HEK293 (cell line): ENCODE measurements around the gene LY6G5C.

Experiments
- CTCF ChIP-seq: fragments of 450-650 bp; formaldehyde crosslinking; IDR thresholded peaks from 2 replicates; pipeline ENCODE4 v1.5.1; 2016; ENCODE audit warnings: missing biosample characterization, missing genetic modification characterization
- GLIS2 ChIP-seq: fragments of 450-650 bp; formaldehyde crosslinking; IDR thresholded peaks from 2 replicates; pipeline ENCODE4 v1.5.1; 2016; ENCODE audit warnings: missing biosample characterization, missing genetic modification characterization
- IKZF3 ChIP-seq: fragments of 450-650 bp; IDR thresholded peaks from 2 replicates; pipeline ENCODE4 v1.5.0; 2018; ENCODE audit warnings: missing biosample characterization, mild to moderate bottlenecking, missing genetic modification characterization, moderate library complexity
- KLF1 ChIP-seq: fragments of 450-650 bp; formaldehyde crosslinking; IDR thresholded peaks from 2 replicates; pipeline ENCODE4 v1.5.1; 2016; ENCODE audit warnings: missing biosample characterization, missing genetic modification characterization
- KLF16 ChIP-seq: fragments of 450-650 bp; formaldehyde crosslinking; IDR thresholded peaks from 2 replicates; pipeline ENCODE4 v1.5.1; 2017; ENCODE audit warnings: missing biosample characterization, missing genetic modification characterization
- REST ChIP-seq: fragments of 450-650 bp; formaldehyde crosslinking; IDR thresholded peaks from 2 replicates; pipeline ENCODE4 v1.5.1; 2016; ENCODE audit warnings: missing biosample characterization, missing genetic modification characterization
- ZEB2 ChIP-seq: fragments of 450-650 bp; formaldehyde crosslinking; IDR thresholded peaks from 2 replicates; pipeline ENCODE4 v1.5.1; 2016; ENCODE audit warnings: missing biosample characterization, missing genetic modification characterization
- ZFP69B ChIP-seq: fragments of 450-650 bp; formaldehyde crosslinking; IDR thresholded peaks from 2 replicates; pipeline ENCODE4 v1.5.1; 2016; ENCODE audit warnings: missing biosample characterization, missing genetic modification characterization
- ZNF114 ChIP-seq: fragments of 450-650 bp; formaldehyde crosslinking; IDR thresholded peaks from 2 replicates; pipeline ENCODE4 v1.5.0; 2017; ENCODE audit warnings: missing biosample characterization, missing genetic modification characterization
- ZNF157 ChIP-seq: fragments of 450-650 bp; formaldehyde crosslinking; IDR thresholded peaks from 2 replicates; pipeline ENCODE4 v1.5.1; 2016; ENCODE audit warnings: missing biosample characterization, missing genetic modification characterization
- ZNF16 ChIP-seq: fragments of 450-650 bp; formaldehyde crosslinking; IDR thresholded peaks from 2 replicates; pipeline ENCODE4 v1.5.1; 2016; ENCODE audit warnings: low read depth, missing biosample characterization, missing genetic modification characterization
- ZNF24 ChIP-seq: fragments of 450-650 bp; formaldehyde crosslinking; IDR thresholded peaks from 2 replicates; pipeline ENCODE4 v1.5.1; 2016; ENCODE audit warnings: missing biosample characterization, missing genetic modification characterization
- ZNF37A ChIP-seq: fragments of 450-650 bp; IDR thresholded peaks from 2 replicates; pipeline ENCODE4 v1.5.1; 2018; ENCODE audit warnings: missing biosample characterization, missing genetic modification characterization
- ZNF544 ChIP-seq: fragments of 450-650 bp; formaldehyde crosslinking; IDR thresholded peaks from 2 replicates; pipeline ENCODE4 v1.5.0; 2017; ENCODE audit warnings: missing biosample characterization, missing genetic modification characterization
- ZNF561 ChIP-seq: fragments of 450-650 bp; IDR thresholded peaks from 2 replicates; pipeline ENCODE4 v1.5.1; 2018; ENCODE audit warnings: missing biosample characterization, missing genetic modification characterization, borderline replicate concordance
- ZNF580 ChIP-seq: fragments of 450-650 bp; formaldehyde crosslinking; IDR thresholded peaks from 2 replicates; pipeline ENCODE4 v1.5.1; 2016; ENCODE audit warnings: missing biosample characterization, missing genetic modification characterization
- ZNF704 ChIP-seq: fragments of 450-650 bp; formaldehyde crosslinking; IDR thresholded peaks from 2 replicates; pipeline ENCODE4 v1.5.1; 2016; ENCODE audit warnings: missing biosample characterization, missing genetic modification characterization
- ZNF747 ChIP-seq: fragments of 450-650 bp; formaldehyde crosslinking; IDR thresholded peaks from 2 replicates; pipeline ENCODE4 v1.5.1; 2016; ENCODE audit warnings: missing biosample characterization, missing genetic modification characterization
- ZNF792 ChIP-seq: fragments of 450-650 bp; formaldehyde crosslinking; IDR thresholded peaks from 2 replicates; pipeline ENCODE4 v1.5.1; 2016; ENCODE audit warnings: missing biosample characterization, missing genetic modification characterization

The LY6G5C gene

GRCh38 chr6:31690231-31691077 is 9.6 kb upstream of the LY6G5C start (continued):
- TF ChIP-seq CTCF (tag by site-specific recombination) (no peak), KLF1 (tag by site-specific recombination) (peak; percentile 93), ZNF561 (tag by site-specific recombination) (no peak), ZNF16 (tag by site-specific recombination) (no peak), ZNF792 (no peak), ZNF747 (tag by site-specific recombination) (no peak), ZNF544 (tag by site-specific recombination) (no peak), ZNF157 (tag by site-specific recombination) (no peak), ZNF114 (tag by site-specific recombination) (no peak), ZNF704 (tag by site-specific recombination) (no peak), ZFP69B (tag by site-specific recombination) (no peak), IKZF3 (0 out of 2 replicates have a peak, but pooled peaks have one; percentile 27), REST (tag by site-specific recombination) (no peak), ZNF37A (tag by site-specific recombination) (no peak), GLIS2 (peak; percentile 41; the same call in 1 of the 2 replicates), ZNF24 (tag by site-specific recombination) (no peak), KLF16 (tag by site-specific recombination) (0 out of 2 replicates have a peak, but pooled peaks have one; percentile 51), ZNF580 (no peak), ZEB2 (no peak)
- TF ChIP-seq, all 188 proteins: peak for 13
